Kasumi-1 (cell line): Measurements from ENCODE around the gene CIC.
A peak's percentile ranks its signal among the peaks of the same experiment; 100 is the strongest.
"Not testable (repeated sequence)": the region's sequence is repeated elsewhere in the genome, so short reads cannot be mapped to it uniquely, and the experiment has no call there.

ENCODE experiments used
- DNase-seq, 2 experiments: peaks; one replicate each; lab custom pipeline; 2025; lab: John Stamatoyannopoulos, UW

CIC gene

GRCh38 chr19:42313096-42313839 lies 44.2 kb downstream of the CIC start, which contains the start of gene TMEM145:
Gene TMEM145 (plus strand): TSS chr19:42313309. CDS start chr19:42313377, 68 bp downstream.
- peak; percentile 59 to 74 for DNase-seq

- no peak for DNase-seq
These were observed 45.0 kb downstream of the CIC start for GRCh38 chr19:42313840-42314755.

GRCh38 chr19:42315024-42315423 lies 46.0 kb downstream of the CIC start:
- no peak for DNase-seq

GRCh38 chr19:42316223-42317211 lies 47.5 kb downstream of the CIC start:
- DNase-seq = peak; percentile 9 to 41

- DNase-seq = no peak
These were observed 48.5 kb downstream of the CIC start for GRCh38 chr19:42317535-42317934.

- DNase-seq = no peak
These were observed 53.3 kb downstream of the CIC start for GRCh38 chr19:42322305-42322704.

GRCh38 chr19:42323473-42323851 lies 54.4 kb downstream of the CIC start:
- no peak for DNase-seq

GRCh38 chr19:42323852-42324654 lies 55.0 kb downstream of the CIC start:
- no peak for DNase-seq

- no peak for DNase-seq
These were observed 55.7 kb downstream of the CIC start for GRCh38 chr19:42324655-42325307.

GRCh38 chr19:42325308-42325895 lies 56.4 kb downstream of the CIC start, which contains the start of gene MEGF8:
Gene MEGF8 (plus strand): TSS chr19:42325635. CDS start chr19:42326244, 609 bp downstream.
- peak; percentile 99 to 100 for DNase-seq

- DNase-seq = peak; percentile 26 to 36
These were observed 57.1 kb downstream of the CIC start for GRCh38 chr19:42325896-42326771.

- DNase-seq = no peak
These were observed 57.9 kb downstream of the CIC start for GRCh38 chr19:42326969-42327368.

GRCh38 chr19:42327381-42327780 lies 58.3 kb downstream of the CIC start:
- DNase-seq = no peak

GRCh38 chr19:42328106-42328505 lies 59.1 kb downstream of the CIC start:
- DNase-seq = no peak

- no peak for DNase-seq
These were observed 59.8 kb downstream of the CIC start for GRCh38 chr19:42328854-42329253.

GRCh38 chr19:42330241-42330711 lies 61.2 kb downstream of the CIC start:
- no peak for DNase-seq

- not testable (repeated sequence) for DNase-seq
These were observed 62.3 kb downstream of the CIC start for GRCh38 chr19:42331333-42331732.

- DNase-seq = no peak
These were observed 63.0 kb downstream of the CIC start for GRCh38 chr19:42332059-42332458.

- no peak for DNase-seq
These were observed 64.0 kb downstream of the CIC start for GRCh38 chr19:42333018-42333417.
